Middle frontal gyrus (tissue), 1 donor: ENCODE data around the gene CCL22.
"Not testable (repeated sequence)": the region's sequence is repeated elsewhere in the genome, so short reads cannot be mapped to it uniquely, and the experiment has no call there.

ENCODE experiments used
- DNase-seq: peaks from one replicate; pipeline ENCODE4 v3.0.0-alpha.2; 2015; ENCODE audit warnings: low spot score; ENCODE audit errors: extremely low spot score

The CCL22 gene, protein sequence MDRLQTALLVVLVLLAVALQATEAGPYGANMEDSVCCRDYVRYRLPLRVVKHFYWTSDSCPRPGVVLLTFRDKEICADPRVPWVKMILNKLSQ

DNA sequence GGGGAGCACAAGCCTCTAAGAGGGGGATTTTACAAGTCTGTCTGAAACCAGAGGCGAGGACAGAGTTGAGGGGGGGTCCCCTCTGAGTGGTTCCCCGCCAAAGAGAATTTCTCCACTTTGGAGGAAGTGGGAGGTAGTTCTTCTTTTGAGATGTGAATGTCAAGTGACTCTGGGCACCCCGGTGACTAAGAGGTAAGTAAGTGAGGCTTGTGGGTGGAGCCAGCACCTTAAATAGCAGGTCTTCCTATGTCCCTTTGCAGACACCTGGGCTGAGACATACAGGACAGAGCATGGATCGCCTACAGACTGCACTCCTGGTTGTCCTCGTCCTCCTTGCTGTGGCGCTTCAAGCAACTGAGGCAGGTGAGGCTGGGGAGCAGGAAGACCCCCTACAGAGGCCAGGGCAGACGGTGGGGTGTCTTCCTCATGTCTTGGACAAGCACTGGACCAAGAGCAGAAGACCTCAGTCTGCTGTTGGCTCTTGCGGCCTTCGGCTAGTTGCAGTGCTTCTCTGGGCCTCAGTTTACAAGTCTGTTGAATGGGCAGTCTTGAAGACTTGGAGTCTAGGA is at the start of gene CCL22:
CCL22 (plus strand) TSS at position 257 of the 569 bp plus-strand sequence; CDS start at position 291, 34 bp downstream.
- DNase-seq = no peak

DNA sequence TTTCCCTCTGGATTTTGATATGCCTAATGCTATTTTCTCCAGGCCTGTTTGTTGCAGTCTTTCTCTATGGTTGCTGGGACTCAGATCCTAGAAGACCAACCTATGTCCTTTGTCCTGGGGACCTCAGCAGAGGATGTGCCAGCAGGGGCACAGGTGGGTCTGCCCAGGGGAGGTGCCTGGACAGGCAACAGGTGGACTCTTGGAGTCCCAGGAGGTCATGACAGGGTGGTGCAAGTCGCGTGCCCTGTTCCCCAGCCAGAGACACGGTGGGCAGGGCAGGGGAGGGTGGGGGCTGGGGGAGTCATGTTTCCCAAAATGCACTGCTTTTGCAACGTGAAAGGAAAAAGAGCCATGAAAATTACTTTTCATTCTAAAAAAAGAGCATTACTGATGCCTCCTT is 47.8 kb upstream of the CCL22 start:
- DNase-seq = no peak

DNA sequence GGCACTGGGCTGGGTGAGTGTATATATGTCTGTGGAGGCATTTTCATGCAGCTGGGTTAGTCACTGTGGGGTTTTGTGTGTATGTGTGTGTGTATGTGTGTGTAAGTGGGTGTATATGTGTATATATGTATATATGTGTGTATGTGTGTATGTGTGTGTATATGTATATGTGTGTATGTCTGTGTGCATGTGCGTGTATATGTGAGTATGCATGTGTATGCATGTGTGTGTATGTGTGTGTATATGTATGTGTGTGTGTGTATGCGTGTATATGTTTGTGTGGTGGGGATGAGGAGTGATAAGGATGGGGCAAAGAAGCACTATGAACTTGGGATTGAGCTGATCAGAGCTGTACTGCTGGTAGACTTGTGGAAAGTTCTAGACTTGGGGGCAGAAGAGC is 45.1 kb upstream of the CCL22 start:
- DNase-seq = no peak

DNA sequence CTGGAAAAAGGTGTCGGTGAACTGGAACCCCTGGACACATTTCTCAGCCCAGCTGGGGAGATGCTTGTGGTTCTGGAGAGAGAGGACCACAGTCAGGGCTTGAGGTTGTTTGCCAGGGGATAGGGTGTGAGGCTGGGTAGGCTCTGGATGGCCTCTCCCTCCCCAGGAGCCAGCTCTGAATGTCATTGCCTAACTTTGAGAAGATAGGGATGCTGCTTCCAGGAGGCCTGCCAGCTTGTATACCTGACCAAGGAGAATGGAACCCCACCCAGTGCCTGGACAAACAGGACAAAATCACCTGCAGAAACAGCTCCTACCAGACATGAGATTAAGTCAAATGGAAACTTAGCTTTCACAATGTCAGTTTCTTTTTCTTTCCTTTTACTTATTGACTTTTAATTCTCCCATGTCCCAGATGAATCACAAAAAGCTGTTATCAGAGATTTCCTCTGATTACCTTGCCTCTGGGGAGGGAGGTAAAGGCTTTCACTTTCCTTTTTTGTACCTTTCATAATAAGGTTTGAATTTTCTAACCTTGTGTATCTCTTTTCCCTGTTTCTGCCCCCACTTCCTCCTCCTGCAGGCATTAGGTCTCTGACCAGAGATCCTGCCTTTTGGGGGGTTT is 44.3 kb upstream of the CCL22 start:
- no peak for DNase-seq

DNA sequence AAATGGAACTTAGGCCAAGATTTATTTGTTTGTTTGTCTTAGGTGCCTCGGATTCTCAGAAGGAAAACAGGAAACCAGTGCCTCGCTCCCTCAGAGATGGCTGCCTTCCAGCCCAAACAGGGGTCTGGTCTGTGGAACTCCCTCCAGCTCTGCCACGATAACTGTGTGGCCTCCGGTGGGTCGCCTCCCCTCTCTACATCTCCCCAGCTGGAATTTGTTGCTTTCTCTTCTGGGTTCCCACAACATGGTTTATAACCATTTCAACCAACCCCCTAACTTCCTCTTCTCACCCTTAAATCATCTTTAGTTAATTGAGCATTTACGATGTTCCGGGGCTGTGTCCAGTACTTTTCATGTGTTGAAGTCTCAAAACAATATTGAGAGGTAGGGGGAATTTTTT is 43.2 kb upstream of the CCL22 start:
- DNase-seq = no peak

DNA sequence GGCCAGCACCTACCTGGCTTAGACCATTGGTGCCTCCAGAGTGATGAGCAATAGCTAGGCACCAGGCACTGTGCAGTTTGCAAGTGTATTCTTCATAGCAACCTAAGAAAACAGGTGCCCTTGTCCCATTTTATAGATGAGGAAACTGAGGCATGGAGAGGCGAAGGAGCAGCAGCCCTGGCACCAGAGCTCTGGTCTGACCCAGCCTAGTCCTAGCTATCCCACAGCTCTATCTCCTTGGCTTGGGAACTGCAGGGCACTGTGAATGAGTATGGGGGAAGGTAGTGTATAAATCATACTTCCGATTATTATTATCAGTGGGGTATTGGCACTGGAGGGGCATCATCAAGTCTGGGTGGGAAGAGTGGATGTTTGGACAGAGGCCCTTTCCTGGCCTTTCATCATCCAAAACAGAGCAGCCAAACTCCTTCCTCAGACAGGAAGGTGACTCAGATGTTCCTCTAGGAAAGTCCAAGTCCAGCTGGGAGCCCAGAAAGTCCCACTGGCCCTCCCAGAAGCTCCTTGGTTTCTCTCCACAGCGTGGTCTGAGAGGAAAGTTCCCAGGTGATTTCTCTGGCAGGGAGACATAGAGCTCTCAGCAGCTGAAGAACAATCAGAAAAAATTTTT is 42.1 kb upstream of the CCL22 start:
- no peak for DNase-seq

DNA sequence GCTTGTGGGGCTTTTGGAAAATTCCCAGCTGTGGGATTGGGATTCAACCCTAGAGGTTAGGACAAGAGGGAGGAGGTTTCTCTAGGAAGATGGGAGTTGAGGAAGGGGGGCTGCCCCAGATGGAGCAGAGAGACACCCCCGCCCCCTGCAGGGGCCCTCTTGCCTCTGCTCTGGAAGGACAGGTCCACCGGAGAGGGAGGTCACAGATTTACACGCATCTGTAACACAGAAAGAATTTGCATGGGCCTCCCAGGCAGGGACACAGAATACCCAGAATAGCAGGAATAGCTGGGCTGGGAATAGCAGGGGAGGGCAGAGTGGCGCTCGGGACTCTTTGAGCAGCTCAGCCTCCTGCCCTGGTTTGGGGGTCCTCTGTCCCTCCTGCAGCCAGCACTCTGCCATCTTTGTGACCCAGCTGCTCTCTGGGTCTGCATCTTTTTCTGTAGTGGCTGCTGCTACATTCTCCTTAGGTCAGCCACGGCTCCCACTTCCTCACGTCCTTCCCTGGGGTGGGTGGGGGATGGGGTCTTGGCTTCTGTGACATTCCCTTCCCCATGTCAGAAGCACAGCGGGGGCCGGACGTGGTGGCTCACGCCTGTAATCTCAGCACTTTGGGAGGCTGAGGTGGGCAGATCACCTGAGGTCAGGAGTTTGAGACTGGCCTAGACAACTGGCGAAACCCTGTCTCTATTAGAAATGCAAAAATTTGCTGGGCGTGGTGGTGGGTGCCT is 40.2 kb upstream of the CCL22 start:
- no peak for DNase-seq

DNA sequence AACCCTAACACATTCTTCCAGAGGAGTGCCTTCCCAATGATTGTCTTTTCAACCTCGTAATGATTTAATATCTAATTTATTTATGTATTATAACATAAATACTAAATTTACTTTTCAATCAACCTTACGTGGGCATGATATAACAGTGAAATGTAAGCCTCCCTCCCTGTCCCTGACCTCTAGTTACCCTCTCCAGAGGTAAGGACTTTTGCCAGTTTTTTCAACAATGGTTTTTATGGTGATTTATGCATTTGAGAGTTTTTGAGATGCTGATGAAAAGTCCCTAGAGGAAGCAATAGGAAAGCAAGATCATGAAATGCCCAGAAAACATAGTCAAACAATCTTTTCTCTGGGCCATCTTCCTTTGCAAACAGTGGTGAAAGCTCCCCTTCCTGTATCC is 38.9 kb upstream of the CCL22 start:
- DNase-seq = no peak

DNA sequence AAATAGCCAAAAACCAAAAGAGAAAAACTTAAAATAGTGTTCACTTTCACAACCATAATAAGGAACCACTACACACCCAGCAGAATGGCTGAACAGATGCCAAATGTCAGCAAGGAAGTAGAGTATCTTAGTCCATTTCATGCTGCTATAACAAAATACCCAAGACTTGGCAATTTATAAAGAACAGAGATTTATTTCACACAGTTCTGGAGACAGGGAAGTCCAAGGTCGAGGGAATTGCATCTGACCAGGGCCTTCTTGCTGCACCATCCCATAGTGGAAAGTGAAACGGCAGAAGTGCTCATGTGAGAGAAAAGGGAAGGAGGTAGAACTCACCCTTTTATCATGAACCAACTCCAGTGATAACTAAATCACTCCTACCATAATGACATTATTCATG is 33.8 kb upstream of the CCL22 start:
- DNase-seq = no peak

DNA sequence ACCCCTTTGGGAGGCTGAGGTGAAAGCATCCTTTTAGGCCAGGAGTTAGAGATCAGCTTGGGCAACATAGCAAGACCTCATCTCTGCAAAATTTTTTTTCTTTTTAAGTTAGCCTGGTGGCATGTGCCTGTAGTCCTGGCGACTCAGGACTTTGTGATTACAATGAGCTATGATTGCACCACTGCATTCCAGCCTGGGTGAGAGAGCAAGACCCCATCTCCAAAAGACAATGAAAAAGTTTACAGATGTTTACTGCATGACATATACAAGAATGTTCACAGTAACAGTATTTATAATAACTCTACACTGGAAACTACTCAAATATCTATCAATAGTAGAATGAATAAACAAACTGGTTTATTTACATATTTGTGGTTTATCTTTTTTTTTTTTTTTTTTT is 33.1 kb upstream of the CCL22 start:
- DNase-seq = no peak

DNA sequence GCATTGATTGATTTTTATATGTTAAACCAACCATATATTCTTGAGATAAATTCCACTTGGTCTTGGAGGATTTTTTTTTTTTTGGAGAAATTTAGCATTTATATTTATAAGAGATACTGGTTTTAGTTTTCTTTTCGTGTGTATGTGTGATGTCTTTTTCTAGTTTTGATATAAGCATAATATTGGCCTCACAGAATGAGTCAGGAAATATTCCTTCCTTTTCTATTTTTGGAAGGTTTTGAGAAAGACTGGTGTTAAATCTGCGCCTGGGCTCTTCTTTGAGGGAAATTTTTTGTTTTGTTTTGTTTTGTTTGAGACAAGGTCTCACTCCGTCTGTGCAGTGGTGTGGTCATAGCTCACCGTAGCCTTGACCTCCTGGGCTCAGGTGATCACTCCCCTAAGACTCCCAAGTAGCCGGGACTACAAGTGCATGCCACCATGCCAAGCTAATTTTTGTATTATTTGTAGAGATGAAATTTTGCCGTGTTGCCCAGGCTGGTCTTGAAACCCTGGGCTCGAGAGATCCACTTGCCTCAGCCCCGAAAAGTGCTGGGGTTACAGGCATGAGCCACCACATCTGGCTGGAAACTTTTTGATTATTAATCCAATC is 28.8 kb upstream of the CCL22 start:
- no peak for DNase-seq

DNA sequence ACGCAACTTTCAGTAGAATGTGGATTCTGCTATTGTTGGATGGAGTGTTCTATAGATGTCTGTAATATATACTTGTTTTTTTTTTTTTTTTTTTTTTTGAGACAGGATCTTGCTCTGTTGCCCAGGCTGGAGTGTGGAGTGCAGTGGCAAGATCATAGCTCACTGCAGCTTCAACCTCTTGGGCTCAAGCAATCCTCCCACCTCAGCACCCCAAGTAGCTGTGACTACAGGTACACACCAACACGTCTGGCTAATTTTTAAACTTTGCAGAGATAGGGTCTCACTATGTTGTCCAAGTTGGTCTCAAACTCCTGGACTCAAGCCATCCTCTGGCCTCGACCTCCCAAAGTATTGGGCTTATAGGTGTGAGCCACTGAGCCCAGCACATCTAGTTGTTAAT is 27.2 kb upstream of the CCL22 start:
- no peak for DNase-seq

DNA sequence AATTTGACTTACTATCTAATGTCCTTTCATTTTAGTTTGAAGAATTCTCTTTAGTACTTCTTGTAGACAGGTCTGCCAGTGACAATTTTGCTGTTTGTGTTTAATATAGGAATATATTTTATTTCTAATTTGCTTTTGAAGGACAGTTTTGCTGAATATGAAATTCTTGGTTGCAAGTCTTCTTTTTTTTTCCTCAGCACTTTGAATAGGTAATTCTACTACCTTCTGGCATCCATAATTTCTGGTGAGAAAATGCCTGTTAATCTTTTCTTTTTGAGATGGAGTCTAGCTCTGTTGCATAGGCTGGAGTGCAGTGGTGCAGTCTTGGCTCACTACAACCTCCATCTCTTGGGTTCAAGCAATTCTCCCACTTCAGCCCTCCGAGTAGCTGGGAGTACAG is 25.2 kb upstream of the CCL22 start:
- DNase-seq = no peak

DNA sequence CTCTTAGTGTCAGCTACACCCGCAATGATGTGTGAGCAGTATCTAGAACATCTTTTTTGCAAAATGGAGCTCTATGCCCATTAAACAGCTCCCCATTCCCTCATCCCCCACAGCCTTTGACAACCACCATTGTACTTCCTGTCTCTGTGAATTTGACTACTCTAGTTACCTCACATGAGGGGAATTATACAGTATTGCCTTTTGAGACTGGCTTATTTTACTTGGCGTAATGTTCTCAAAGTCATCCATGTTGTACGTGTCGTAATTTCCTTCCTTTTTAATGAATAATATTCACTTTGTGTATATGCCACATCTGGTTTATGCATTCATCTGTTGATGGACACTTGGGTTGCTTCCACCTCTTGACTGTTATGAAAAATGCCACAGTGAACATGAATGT is 23.2 kb upstream of the CCL22 start:
- DNase-seq = no peak

DNA sequence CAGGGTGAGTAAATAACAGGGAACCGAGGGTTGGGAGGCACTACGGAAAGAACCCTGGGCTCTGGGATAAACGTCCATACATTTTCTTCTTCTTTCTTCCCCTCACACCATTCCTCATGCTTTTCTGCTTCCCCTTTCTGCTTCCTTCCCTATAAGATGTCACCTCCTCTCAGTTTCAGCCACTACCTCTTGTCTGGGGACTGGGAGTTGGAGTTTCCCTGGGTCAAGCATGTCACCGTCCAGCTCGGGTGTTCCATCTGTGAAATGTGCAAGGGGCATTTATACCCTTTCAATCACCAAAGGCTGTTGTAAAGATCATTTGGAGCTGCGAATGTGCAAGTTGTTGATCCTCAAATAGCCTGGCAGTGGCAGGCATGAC is 17.5 kb upstream of the CCL22 start:
- no peak for DNase-seq

DNA sequence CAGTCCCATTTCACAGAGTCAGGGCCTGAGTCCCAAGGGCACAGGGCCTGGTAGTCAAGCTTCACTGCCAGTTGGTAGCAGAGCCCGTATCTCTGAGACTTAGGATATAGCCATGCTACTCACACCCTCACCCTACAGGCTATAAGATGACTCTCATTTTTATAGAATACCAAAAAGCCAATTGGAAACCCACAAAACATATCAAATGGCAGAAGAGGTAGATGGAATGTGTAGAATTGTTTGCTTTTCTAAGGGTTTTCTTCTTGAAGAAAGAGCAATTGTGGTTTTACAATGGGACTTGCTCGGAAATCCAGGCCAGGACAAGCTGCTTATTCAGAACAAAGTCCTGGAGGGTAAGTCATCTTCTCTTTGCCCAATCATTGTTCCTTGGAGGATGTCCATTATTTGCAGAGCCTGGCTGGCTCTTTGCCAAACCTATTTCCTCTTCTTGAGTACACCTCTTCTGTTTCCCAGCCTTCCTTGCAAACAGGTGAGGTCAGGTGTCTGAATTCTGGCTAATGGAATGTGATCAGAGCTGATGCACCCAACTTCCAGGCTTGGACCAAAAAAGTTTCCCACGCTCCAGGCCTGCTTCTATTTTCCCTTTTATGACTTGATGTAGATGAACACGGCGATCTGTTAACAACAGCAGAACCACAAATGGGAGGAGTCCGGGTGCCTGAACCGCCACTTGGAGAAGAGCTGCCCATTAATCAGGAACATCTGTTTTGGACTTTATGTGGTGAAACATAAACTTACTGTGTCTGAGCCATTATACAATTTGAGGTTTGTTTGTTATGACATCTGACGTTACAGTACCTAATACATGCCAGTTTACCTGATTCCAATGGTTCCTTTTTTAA is 16.9 kb upstream of the CCL22 start:
- no peak for DNase-seq

DNA sequence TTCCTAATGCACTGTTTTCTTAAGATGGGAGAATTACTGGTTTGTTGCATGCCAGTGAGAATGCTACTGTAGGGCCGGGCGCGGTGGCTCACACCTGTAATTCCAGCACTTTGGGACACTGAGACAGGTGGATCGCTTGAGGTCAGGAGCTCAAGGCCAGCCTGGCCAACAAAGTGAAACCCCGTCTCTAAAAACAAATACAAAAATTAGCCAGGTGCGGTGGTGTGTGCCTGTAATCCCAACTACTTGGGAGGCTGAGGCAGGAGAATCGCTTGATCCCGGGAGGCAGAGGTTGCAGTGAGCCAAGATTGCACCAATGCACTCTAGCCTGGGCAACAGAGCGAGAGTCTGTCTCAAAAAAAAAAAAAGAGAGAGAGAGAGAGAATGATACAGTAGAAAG is 16.0 kb upstream of the CCL22 start:
- DNase-seq = not testable (repeated sequence)

DNA sequence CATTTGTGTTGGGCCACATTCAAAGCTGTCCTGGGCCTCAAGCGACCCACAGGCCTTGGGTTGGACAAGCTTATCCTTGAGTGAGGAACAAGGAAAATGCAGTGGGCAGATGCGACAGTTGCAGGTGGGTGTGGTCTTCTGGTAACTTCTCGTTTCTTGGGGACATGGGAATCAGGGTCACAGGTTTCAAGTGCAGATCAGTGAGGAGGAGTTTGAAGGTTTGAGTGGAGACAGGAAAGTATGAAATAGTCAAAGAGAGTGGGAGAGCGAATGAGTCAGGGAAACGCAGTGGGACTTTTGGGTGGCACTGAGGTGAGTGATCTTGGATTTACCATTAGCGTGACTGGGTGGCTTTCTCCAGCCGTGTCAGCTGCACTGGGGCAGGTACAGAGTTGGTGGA is 15.4 kb upstream of the CCL22 start:
- DNase-seq = no peak

DNA sequence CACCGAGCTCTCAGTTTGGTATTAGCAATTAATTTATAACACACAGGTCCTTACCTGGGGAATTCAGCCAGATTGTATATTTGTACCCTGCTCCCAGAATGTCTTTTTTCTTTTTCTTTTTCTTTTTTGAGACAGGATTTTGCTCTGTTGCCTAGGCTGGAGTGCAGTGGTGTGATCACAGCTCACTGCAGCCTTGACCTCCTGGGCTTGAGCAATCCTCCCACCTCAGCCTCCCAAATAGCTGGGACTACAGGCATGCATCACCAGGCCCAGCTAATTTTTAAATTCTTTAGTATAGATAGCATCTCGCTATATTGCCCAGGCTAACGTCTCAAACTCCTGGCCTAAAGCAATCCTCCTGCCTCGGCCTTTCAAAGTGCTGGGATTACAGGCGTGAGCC is 14.5 kb upstream of the CCL22 start:
- not testable (repeated sequence) for DNase-seq

DNA sequence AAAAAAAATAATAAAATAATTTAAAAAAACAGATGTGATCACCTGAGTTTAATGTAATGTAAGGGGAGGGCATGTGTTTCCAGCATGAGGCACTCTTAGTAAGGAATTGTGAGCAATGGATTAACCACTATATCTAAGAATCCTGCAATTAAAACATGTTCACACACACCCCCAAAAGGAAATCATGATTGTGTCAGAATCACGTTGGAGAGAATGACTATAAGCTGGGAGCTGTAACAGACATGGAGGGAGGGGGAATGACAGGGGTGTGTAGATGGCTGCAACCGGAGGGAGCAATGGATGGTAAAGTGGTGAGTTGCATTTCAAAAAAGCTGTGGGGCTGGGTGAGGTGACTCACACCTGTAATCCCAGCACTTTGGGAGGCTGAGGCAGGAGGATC is 13.6 kb upstream of the CCL22 start:
- no peak for DNase-seq

DNA sequence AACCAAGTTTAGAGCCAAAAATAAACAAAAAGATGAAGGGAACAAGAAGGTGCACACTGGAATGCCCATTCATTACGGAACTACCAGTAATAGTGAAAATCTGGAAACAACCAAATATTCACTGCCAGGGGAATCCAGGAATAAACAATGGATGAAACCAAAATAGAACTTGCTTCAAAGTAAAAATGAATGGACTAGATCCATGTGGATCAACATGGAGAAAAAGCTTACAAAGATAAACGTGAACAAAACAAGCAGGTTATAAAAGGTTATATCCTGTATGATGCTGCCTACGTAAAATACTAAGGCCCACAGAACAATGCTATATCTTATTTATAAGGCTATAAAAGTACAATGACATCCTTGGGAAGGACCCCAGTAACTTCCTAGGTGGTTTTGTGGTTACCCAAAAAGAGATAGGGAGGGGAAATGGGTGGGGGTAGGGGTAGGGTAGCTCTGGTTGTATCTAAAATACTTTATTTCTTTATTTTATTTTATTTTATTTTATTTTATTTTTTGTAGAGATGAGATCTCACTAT is 12.8 kb upstream of the CCL22 start:
- DNase-seq = no peak
